ENCODE measurements around the gene TMEM150B.

TMEM150B gene

GRCh38 chr19:55354698-55355212 lies 29.6 kb upstream of the TMEM150B start, which contains the start of gene COX6B2:
COX6B2 (minus strand) TSS chr19:55354719; CDS start chr19:55354521, 198 bp downstream.
- DNase-seq (ENCODE audit: low read depth), result no peak

GRCh38 chr19:55353803-55354697 lies 28.9 kb upstream of the TMEM150B start:
- DNase-seq (ENCODE audit: low read depth), result no peak

GRCh38 chr19:55353356-55353802 lies 28.2 kb upstream of the TMEM150B start:
- DNase-seq (ENCODE audit: low read depth), result no peak

GRCh38 chr19:55352549-55353145 lies 27.5 kb upstream of the TMEM150B start:
- DNase-seq (ENCODE audit: low read depth), result no peak

GRCh38 chr19:55352040-55352439 lies 26.9 kb upstream of the TMEM150B start:
- no peak for DNase-seq (ENCODE audit: low read depth)

- no peak for DNase-seq (ENCODE audit: low read depth)
Measured at GRCh38 chr19:55350620-55351315, 25.6 kb upstream of the TMEM150B start.

- DNase-seq (ENCODE audit: low read depth), result no peak
Measured at GRCh38 chr19:55348317-55349034, 23.3 kb upstream of the TMEM150B start.

- no peak for DNase-seq (ENCODE audit: low read depth)
Measured at GRCh38 chr19:55347442-55348009, 22.4 kb upstream of the TMEM150B start.

- no peak for DNase-seq (ENCODE audit: low read depth)
Measured at GRCh38 chr19:55346725-55347441, 21.7 kb upstream of the TMEM150B start.

- DNase-seq (ENCODE audit: low read depth), result no peak
Measured at GRCh38 chr19:55345818-55346724, 20.9 kb upstream of the TMEM150B start.

- DNase-seq (ENCODE audit: low read depth), result no peak
Measured at GRCh38 chr19:55345101-55345817, 20.1 kb upstream of the TMEM150B start.

GRCh38 chr19:55344444-55344843 lies 19.3 kb upstream of the TMEM150B start:
- DNase-seq (ENCODE audit: low read depth), result no peak

GRCh38 chr19:55341595-55342531 lies 16.7 kb upstream of the TMEM150B start:
- DNase-seq (ENCODE audit: low read depth), result no peak

- no peak for DNase-seq (ENCODE audit: low read depth)
Measured at GRCh38 chr19:55341171-55341588, 16.0 kb upstream of the TMEM150B start.

- no peak for DNase-seq (ENCODE audit: low read depth)
Measured at GRCh38 chr19:55340784-55341147, 15.6 kb upstream of the TMEM150B start.

- no peak for DNase-seq (ENCODE audit: low read depth)
Measured at GRCh38 chr19:55339889-55340783, 15.0 kb upstream of the TMEM150B start.

All from HS-27A (cell line).